SJCRH30 (cell line): ENCODE measurements around the gene PKD1. TPM values are rescaled to one million over a fixed set of nuclear protein-coding genes. Genes with fewer than 3 reads are reported as not detected.

Experiments
- DNase-seq, 2 experiments: peaks; one replicate each; pipeline ENCODE4 v3.0.0-alpha.2; 2015 to 2020
- H3K27ac ChIP-seq: fragments of 250-450 bp; sonication (Bioruptor Pico); 2 replicates; pipeline ENCODE4 v1.5.1; 2020; ENCODE audit warnings: mild to moderate bottlenecking, moderate library complexity
- H3K27me3 ChIP-seq: fragments of 250-450 bp; sonication (Bioruptor Pico); 2 replicates; pipeline ENCODE4 v1.5.1; 2020; ENCODE audit warnings: mild to moderate bottlenecking, moderate library complexity
- H3K36me3 ChIP-seq: fragments of 250-450 bp; sonication (Bioruptor Pico); 2 replicates; pipeline ENCODE4 v1.5.1; 2020; ENCODE audit warnings: mild to moderate bottlenecking, moderate library complexity
- H3K4me1 ChIP-seq: fragments of 250-450 bp; sonication (Bioruptor Pico); 2 replicates; pipeline ENCODE4 v1.5.1; 2020; ENCODE audit warnings: mild to moderate bottlenecking, moderate library complexity
- H3K4me3 ChIP-seq: fragments of 250-450 bp; sonication (Bioruptor Pico); 2 replicates; pipeline ENCODE4 v1.5.1; 2020; ENCODE audit warnings: mild to moderate bottlenecking, moderate library complexity
- H3K9me3 ChIP-seq: fragments of 250-450 bp; sonication (Bioruptor Pico); replicated peaks from 2 replicates; pipeline ENCODE4 v1.5.1; 2020; ENCODE audit warnings: mild to moderate bottlenecking, moderate library complexity
- total RNA-seq: library from RNA; depleted of rRNA; stranded (reverse); fragments of >200 nt; shearing (Covaris generic); gene quantifications from 2 replicates; pipeline ENCODE4 v1.2.3, GENCODE V29; 2014; rRNA removed

PKD1 gene
- total RNA-seq, 1 experiment from 2014 or later = 51.9 TPM

DNA sequence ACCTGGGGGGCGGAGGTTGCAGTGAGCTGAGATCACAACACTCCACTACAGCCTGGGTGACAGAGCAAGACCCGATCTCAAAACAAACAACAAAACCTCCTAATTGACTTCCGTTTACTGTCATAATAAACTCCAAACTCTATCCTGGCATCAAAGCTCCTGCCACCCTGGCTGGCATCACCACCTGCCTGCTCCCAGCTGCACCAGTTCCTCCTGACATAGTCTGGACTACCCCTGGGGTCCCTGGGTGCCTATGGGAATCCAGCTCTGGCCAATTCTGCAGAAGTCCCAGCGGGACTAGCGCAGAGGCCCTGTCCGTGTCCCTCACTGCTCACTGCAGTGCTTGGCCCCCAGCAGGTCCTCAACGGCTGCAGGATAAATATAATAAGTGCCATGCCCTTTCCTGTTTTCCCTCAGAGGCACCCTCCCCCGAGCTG is 88.8 kb downstream of the PKD1 start:
- peaks cover 4% of the 10 kb centered on the region; the same call in 1 of the 2 replicates for H3K36me3 ChIP-seq
- DNase-seq = no peak
- peak overlapping the region; percentile 86 for H3K4me3 ChIP-seq
- H3K27ac ChIP-seq = no peak overlapping the region
- H3K4me1 ChIP-seq = peaks cover 8% of the 10 kb centered on the region
- H3K27me3 ChIP-seq = no peaks in the 10 kb centered on the region
- H3K9me3 ChIP-seq = no peaks in the 10 kb centered on the region

DNA sequence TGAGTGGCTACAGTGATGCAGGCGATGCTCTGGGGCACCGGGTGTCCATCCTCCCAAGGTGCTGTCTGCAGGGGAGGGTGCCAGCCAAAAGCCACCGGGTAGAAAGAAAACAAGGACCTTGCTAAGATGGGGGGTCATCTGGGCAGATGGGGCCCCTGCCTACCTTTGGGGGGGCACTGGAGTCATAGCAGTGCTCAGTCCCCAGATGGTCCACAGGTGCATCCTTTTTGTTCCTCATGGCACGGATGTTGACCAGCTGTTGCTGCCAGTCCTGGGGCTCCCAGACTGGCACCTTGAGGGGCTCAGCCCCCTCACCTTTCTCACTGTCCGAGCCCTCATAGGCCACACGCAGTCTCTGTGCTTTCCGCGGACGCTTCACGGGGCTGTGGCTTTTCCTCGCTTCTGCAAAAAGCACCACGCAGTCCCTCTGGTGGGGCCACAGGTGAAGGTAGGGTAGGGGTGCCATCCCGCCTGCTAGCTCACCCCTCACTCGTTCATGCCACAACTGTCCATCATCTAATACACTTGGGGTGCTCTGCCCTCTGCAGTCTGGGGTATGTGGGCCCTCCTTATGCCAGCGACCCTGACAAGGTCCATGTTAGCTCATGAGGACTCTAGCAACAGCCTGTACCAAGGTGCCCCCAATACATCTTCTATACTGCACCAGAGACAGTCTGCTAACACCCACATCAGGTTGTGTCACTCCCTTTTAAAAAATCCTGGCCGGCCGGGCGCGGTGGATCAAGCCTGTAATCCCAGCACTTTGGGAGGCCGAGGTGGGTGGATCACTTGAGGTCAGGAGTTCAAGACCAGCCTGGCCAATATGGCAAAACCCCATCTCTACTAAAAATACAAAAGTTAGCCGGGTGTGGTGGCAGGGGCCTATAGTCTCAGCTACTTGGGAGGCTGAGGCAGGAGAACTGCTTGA is 89.5 kb downstream of the PKD1 start:
- Histone ChIP-seq H3K36me3 (peaks cover 4% of the 10 kb centered on the region; the same call in 1 of the 2 replicates), H3K27me3 (no peaks in the 10 kb centered on the region), H3K4me3 (no peak overlapping the region), H3K9me3 (no peaks in the 10 kb centered on the region), H3K27ac (no peak overlapping the region), H3K4me1 (peaks cover 15% of the 10 kb centered on the region)
- DNase-seq = no peak

- Histone ChIP-seq H3K4me3 (no peak overlapping the region), H3K27me3 (no peaks in the 10 kb centered on the region), H3K36me3 (no peaks in the 10 kb centered on the region), H3K27ac (no peak overlapping the region), H3K4me1 (peaks cover 32% of the 10 kb centered on the region), H3K9me3 (no peaks in the 10 kb centered on the region)
- DNase-seq = no peak
Observed at GRCh38 chr16:2044541-2044940, 91.2 kb downstream of the PKD1 start.

GRCh38 chr16:2043667-2044451 is 91.8 kb downstream of the PKD1 start:
- H3K4me1 ChIP-seq = peaks cover 39% of the 10 kb centered on the region
- H3K9me3 ChIP-seq = no peaks in the 10 kb centered on the region
- no peaks in the 10 kb centered on the region for H3K36me3 ChIP-seq
- H3K4me3 ChIP-seq = no peak overlapping the region
- H3K27me3 ChIP-seq = no peaks in the 10 kb centered on the region
- no peak overlapping the region for H3K27ac ChIP-seq
- no peak for DNase-seq

- H3K4me1 ChIP-seq = peaks cover 38% of the 10 kb centered on the region
Observed at GRCh38 chr16:2042986-2043666, 92.6 kb downstream of the PKD1 start.

DNA sequence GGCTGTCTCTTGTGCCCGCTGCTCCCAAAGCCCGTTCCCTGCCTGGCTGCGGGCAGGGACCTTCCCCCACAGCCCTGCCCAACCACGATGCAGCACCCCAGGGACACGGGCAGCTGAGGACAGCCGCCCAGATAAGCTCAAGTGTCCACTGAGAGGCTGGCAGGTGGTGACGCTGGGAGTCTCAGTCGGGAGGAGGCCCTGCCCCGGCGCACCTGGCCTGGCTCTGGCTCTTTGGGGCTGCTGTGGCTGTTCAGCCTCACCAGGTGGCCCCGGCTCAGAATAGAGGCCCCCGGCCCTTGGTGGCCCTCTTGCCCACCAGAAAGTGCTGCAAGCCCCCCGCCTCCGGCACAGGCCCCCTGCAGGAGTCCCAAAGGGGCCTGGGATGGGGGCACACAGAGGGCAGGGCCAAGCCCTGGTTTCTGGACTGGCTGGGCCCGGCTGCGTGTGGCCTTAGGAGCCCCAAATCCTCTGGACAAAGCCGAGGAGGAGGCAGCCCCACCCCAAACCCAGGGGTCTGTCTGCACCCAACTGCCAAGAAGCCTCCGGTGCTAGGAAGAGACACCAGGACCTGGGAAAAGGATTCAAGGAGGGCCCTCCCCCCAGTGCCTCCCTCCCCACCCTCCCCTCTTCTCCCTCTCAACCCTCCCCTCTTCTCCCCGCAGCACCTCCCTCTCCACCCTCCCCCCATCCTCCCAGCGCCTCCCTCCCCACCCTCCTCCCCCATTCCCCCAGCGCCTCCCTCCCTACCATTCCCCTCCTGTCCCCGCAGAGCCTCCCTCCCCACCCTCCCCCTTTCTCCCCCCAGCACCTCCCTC is 93.3 kb downstream of the PKD1 start:
- Histone ChIP-seq H3K27me3 (no peaks in the 10 kb centered on the region), H3K4me1 (peaks cover 38% of the 10 kb centered on the region), H3K9me3 (no peaks in the 10 kb centered on the region), H3K36me3 (no peaks in the 10 kb centered on the region), H3K4me3 (no peak overlapping the region), H3K27ac (no peak overlapping the region)
- no peak for DNase-seq

More at GRCh38 chr16:2042986-2043666, 92.6 kb downstream of the PKD1 start:
- no peak for DNase-seq
- Histone ChIP-seq H3K27me3 (no peaks in the 10 kb centered on the region), H3K4me3 (no peak overlapping the region), H3K27ac (no peak overlapping the region), H3K9me3 (no peaks in the 10 kb centered on the region), H3K36me3 (no peaks in the 10 kb centered on the region)

DNA sequence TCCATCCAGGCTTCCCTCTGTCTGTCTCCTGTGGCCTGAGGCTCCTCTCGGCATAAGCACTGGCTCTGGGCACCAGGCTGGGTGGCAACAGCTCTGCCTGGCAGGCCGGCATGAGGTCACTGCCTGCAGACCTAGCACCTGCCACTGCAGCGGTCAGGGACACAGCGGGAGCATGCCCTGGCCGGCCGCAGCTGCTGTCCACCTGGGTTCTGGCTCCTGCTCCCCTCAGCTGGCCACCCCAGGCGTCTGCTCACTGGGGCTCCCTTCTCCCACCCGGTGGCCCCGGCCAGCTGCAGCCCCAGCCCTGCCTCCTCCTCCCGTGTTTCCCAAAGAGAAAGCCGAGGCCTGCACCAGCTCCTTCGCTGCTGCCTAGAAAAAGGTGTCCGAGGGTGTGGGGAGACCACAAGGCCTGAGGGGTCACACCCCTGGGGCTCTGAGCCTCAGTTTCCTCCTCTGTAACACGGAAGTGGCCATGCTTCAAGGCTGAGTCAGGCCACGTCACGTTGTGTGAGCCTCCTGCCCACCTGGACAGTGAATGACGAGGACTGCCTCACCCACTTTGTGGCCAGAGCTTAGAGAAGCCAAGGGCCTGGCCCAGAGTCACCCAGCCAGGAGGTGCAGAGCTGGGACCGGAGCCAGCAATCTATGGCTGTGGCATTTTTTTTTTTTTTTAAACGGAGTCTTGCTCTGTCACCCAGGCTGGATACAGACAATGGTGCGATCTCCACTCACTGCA is 94.7 kb downstream of the PKD1 start:
- DNase-seq = peak; percentile 76 to 79
- Histone ChIP-seq H3K4me1 (peaks cover 41% of the 10 kb centered on the region), H3K27me3 (no peaks in the 10 kb centered on the region), H3K9me3 (no peaks in the 10 kb centered on the region), H3K4me3 (no peak overlapping the region), H3K36me3 (no peaks in the 10 kb centered on the region), H3K27ac (peak overlapping the region; percentile 73)

DNA sequence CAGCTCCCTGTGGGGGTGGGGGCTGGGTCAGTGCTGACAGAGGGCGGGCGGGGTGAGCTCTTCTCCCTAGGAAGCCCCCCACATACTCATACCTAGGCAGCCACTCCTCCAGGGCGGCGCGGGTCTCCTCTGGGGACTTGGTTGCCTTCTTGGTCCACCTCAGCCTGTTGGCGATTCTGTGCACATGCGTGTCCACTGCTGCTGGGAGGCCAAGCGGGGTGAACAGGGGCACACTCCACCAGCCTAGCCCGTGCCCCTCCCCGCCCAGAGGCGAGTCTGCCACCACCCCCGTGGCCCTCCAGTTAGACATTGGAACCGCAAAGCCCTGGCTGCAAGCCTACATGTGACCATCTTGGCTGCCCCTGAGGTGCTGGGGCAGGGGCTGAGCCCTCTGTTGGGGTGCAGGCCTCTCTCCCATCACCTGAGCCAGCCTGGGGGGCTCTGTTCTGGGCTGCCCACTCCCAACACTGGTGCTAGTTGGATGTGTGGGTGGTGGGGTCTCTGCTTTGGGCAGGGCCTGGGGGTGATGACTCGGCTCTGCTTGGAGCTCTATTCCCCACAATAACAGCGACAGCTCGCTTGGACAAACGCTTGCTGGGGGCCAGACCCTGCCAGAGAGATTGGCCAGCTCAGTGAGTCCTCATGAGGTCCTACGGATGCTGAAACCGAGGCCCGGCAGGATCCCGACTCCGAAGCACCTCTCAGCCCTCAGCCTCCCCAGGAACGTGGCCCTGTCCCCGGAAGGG is 95.5 kb downstream of the PKD1 start:
- peaks cover 44% of the 10 kb centered on the region for H3K4me1 ChIP-seq

GRCh38 chr16:2039274-2040031 is 96.2 kb downstream of the PKD1 start:
- no peak overlapping the region for H3K4me3 ChIP-seq
- peaks cover 49% of the 10 kb centered on the region for H3K4me1 ChIP-seq
- no peaks in the 10 kb centered on the region for H3K9me3 ChIP-seq
- peak; percentile 77 to 78 for DNase-seq
- peak overlapping the region; percentile 73 for H3K27ac ChIP-seq
- no peaks in the 10 kb centered on the region for H3K27me3 ChIP-seq
- H3K36me3 ChIP-seq = no peaks in the 10 kb centered on the region

More for the DNA sequence above, 95.5 kb downstream of the PKD1 start:
- peak overlapping the region; percentile 73 for H3K27ac ChIP-seq
- no peaks in the 10 kb centered on the region for H3K27me3 ChIP-seq
- no peak overlapping the region for H3K4me3 ChIP-seq
- DNase-seq = no peak
- no peaks in the 10 kb centered on the region for H3K9me3 ChIP-seq
- H3K36me3 ChIP-seq = no peaks in the 10 kb centered on the region

Other genes with a start within 250 kb of the PKD1 start
- not detected in 2 replicates for gene HS3ST6, start 217.5 kb downstream of the PKD1 start, total RNA-seq
- 16.0 and 18.7 TPM in 2 replicates for gene MSRB1, start 192.7 kb downstream of the PKD1 start, total RNA-seq
- 0.32 and 0.56 TPM in 2 replicates for gene RPL3L, start 181.2 kb downstream of the PKD1 start, total RNA-seq
- 157 and 169 TPM in 2 replicates for gene NDUFB10, start 176.4 kb downstream of the PKD1 start, total RNA-seq
- gene RPS2, start 171.1 kb downstream of the PKD1 start, total RNA-seq = 4,297 and 4,417 TPM in 2 replicates
- gene RNF151, start 169.0 kb downstream of the PKD1 start, total RNA-seq = not detected in 2 replicates
- gene TBL3, start 163.8 kb downstream of the PKD1 start, total RNA-seq = 30.6 and 31.8 TPM in 2 replicates
- 0.43 TPM in 1 of 2 replicates, not detected in the other for gene NOXO1, start 154.4 kb downstream of the PKD1 start, total RNA-seq
- 20.6 and 32.2 TPM in 2 replicates for gene GFER, start 151.7 kb downstream of the PKD1 start, total RNA-seq
- 0.73 and 0.81 TPM in 2 replicates for gene SYNGR3, start 145.9 kb downstream of the PKD1 start, total RNA-seq
- gene ZNF598, start 126.1 kb downstream of the PKD1 start, total RNA-seq = 22.9 and 25.6 TPM in 2 replicates
- 1.6 TPM in 2 replicates for gene NPW, start 116.1 kb downstream of the PKD1 start, total RNA-seq
- gene NHERF2, start 109.0 kb downstream of the PKD1 start, total RNA-seq = 6.4 and 8.0 TPM in 2 replicates
- 16.6 and 17.5 TPM in 2 replicates for gene NTHL1, start 88.1 kb downstream of the PKD1 start, total RNA-seq
- gene TSC2, start 87.9 kb downstream of the PKD1 start, total RNA-seq = 32.0 and 37.1 TPM in 2 replicates
- 1.0 and 1.4 TPM in 2 replicates for gene RAB26, start 12.7 kb upstream of the PKD1 start, total RNA-seq
- 34.5 and 35.9 TPM in 2 replicates for gene TRAF7, start 19.9 kb upstream of the PKD1 start, total RNA-seq
- 0.13 and 0.24 TPM in 2 replicates for gene CASKIN1, start 60.7 kb upstream of the PKD1 start, total RNA-seq
- 28.8 and 32.8 TPM in 2 replicates for gene MLST8, start 69.6 kb upstream of the PKD1 start, total RNA-seq
- 3.6 and 4.1 TPM in 2 replicates for gene BRICD5, start 75.0 kb upstream of the PKD1 start, total RNA-seq
- gene PGP, start 78.9 kb upstream of the PKD1 start, total RNA-seq = 13.1 and 14.2 TPM in 2 replicates
- 18.6 and 19.6 TPM in 2 replicates for gene E4F1, start 87.7 kb upstream of the PKD1 start, total RNA-seq
- gene DNASE1L2, start 100.5 kb upstream of the PKD1 start, total RNA-seq = 0.96 and 1.7 TPM in 2 replicates
- 25.0 and 27.0 TPM in 2 replicates for gene ECI1, start 115.7 kb upstream of the PKD1 start, total RNA-seq
- gene RNPS1, start 132.2 kb upstream of the PKD1 start, total RNA-seq = 308 and 310 TPM in 2 replicates
- 0.10 TPM in 2 replicates for gene ABCA3, start 204.8 kb upstream of the PKD1 start, total RNA-seq